HEK293T (cell line): ENCODE data around the gene ARTN.

ENCODE experiments used
- BHLHE40 ChIP-seq: fragments of 450-650 bp; IDR thresholded peaks from 2 replicates; pipeline ENCODE4 v1.6.1; 2016; ENCODE audit warnings: mild to moderate bottlenecking, moderate library complexity, borderline replicate concordance
- FOXA1 ChIP-seq: fragments of 450-650 bp; IDR thresholded peaks from 2 replicates; pipeline ENCODE4 v1.6.1; 2016; ENCODE audit warnings: mild to moderate bottlenecking
- SUZ12 ChIP-seq: fragments of 450-650 bp; IDR thresholded peaks from 2 replicates; pipeline ENCODE4 v1.6.1; 2016; ENCODE audit warnings: mild to moderate bottlenecking

DNA sequence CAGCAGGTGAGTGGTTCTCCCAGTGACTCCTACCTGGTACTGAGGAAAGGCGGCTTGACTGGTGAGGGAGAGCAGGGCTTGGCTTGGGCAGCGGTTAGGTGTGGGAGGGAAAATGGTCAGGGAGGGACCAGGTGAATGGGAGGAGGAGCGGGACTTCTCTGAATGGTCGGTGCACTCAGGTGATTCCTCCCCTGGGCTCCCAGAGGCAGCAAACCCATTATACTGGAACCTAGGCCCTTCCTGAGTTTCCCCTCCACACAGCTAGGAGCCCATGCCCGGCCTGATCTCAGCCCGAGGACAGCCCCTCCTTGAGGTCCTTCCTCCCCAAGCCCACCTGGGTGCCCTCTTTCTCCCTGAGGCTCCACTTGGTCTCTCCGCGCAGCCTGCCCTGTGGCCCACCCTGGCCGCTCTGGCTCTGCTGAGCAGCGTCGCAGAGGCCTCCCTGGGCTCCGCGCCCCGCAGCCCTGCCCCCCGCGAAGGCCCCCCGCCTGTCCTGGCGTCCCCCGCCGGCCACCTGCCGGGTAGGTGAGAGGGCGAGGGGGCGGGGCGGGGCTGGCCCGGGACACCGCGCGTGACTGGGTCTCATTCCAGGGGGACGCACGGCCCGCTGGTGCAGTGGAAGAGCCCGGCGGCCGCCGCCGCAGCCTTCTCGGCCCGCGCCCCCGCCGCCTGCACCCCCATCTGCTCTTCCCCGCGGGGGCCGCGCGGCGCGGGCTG is 2.3 kb downstream of the ARTN start:
- TF ChIP-seq SUZ12 (no peak), FOXA1 (no peak), BHLHE40 (no peak)
